HL-60 (cell line): ENCODE measurements around the gene EIPR1.

Experiments
- GABPA ChIP-seq: IDR thresholded peaks from 2 replicates; pipeline ENCODE4 v1.6.1; 2012; ENCODE audit warnings: low read depth
- POLR2AphosphoS5 ChIP-seq: IDR thresholded peaks from 2 replicates; pipeline ENCODE4 v1.6.1; 2012; ENCODE audit warnings: low read depth
- SPI1 ChIP-seq: IDR thresholded peaks from 2 replicates; pipeline ENCODE4 v1.6.1; 2012; ENCODE audit warnings: low read depth, mild to moderate bottlenecking, borderline replicate concordance
- TF ChIP-seq, protein P1 (sequence below): IDR thresholded peaks from one replicate; pipeline ENCODE4 v1.5.1; 2011; ENCODE audit warnings: low read length, control low read depth, inconsistent platforms; ENCODE audit not compliant: insufficient read depth
- TF ChIP-seq, protein P2 (sequence below): IDR thresholded peaks from 2 replicates; pipeline ENCODE4 v1.6.1; 2012; ENCODE audit warnings: low read depth; ENCODE audit not compliant: insufficient replicate concordance

DNA sequence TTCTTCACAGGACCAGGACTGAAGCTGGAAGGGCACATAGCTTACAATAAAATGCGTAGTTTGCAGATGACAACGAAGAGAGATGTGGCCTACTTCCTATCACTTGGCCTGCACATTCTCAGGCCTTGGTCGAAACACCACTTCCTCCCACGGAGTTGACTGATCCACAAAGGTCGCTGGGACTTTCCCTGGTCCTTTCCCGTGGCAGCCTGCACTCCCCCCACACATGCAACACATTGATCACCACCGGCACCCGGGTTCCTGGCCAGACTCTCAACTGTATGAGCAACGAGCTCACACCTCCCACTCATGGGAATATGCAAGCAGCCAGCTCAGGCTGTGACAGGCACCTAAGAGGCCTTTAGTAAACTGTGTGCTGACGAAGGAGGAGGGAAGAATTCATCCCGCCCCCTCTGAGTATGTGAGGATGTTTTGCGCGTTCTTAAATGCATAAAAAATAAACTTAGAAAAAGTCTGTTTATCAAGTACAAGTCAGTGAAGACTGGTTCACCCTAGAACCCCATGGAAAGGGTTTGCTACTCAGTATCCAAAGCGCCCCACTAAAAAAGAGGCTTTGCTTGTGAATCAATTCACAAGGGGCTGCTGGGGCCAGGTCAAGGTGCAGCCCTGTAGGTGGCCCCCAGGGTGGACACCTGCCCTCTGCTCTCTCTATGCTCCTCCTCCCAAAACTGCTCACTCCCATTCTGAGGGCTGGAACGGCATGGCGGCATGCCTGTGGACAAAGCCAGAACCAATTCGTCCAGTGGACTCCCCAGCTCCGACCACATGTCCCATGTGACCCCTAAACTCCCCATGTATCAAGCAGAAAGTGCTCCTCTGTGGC is 154.3 kb downstream of the EIPR1 start:
- TF ChIP-seq, protein P1, sequence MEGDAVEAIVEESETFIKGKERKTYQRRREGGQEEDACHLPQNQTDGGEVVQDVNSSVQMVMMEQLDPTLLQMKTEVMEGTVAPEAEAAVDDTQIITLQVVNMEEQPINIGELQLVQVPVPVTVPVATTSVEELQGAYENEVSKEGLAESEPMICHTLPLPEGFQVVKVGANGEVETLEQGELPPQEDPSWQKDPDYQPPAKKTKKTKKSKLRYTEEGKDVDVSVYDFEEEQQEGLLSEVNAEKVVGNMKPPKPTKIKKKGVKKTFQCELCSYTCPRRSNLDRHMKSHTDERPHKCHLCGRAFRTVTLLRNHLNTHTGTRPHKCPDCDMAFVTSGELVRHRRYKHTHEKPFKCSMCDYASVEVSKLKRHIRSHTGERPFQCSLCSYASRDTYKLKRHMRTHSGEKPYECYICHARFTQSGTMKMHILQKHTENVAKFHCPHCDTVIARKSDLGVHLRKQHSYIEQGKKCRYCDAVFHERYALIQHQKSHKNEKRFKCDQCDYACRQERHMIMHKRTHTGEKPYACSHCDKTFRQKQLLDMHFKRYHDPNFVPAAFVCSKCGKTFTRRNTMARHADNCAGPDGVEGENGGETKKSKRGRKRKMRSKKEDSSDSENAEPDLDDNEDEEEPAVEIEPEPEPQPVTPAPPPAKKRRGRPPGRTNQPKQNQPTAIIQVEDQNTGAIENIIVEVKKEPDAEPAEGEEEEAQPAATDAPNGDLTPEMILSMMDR = no peak
- TF ChIP-seq, protein P2, sequence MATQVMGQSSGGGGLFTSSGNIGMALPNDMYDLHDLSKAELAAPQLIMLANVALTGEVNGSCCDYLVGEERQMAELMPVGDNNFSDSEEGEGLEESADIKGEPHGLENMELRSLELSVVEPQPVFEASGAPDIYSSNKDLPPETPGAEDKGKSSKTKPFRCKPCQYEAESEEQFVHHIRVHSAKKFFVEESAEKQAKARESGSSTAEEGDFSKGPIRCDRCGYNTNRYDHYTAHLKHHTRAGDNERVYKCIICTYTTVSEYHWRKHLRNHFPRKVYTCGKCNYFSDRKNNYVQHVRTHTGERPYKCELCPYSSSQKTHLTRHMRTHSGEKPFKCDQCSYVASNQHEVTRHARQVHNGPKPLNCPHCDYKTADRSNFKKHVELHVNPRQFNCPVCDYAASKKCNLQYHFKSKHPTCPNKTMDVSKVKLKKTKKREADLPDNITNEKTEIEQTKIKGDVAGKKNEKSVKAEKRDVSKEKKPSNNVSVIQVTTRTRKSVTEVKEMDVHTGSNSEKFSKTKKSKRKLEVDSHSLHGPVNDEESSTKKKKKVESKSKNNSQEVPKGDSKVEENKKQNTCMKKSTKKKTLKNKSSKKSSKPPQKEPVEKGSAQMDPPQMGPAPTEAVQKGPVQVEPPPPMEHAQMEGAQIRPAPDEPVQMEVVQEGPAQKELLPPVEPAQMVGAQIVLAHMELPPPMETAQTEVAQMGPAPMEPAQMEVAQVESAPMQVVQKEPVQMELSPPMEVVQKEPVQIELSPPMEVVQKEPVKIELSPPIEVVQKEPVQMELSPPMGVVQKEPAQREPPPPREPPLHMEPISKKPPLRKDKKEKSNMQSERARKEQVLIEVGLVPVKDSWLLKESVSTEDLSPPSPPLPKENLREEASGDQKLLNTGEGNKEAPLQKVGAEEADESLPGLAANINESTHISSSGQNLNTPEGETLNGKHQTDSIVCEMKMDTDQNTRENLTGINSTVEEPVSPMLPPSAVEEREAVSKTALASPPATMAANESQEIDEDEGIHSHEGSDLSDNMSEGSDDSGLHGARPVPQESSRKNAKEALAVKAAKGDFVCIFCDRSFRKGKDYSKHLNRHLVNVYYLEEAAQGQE = no peak
- TF ChIP-seq SPI1 (no peak), POLR2AphosphoS5 (no peak), GABPA (no peak)
